ENCODE data around the gene RPS18. TPM values are rescaled to one million over a fixed set of nuclear protein-coding genes. Genes with fewer than 3 reads are reported as not detected.
"Not testable (repeated sequence)": the region's sequence is repeated elsewhere in the genome, so short reads cannot be mapped to it uniquely, and the experiment has no call there.

Gene RPS18
- total and polyA plus RNA-seq, 8 donors = 1,052 to 3,510 (median 2,017) TPM

DNA sequence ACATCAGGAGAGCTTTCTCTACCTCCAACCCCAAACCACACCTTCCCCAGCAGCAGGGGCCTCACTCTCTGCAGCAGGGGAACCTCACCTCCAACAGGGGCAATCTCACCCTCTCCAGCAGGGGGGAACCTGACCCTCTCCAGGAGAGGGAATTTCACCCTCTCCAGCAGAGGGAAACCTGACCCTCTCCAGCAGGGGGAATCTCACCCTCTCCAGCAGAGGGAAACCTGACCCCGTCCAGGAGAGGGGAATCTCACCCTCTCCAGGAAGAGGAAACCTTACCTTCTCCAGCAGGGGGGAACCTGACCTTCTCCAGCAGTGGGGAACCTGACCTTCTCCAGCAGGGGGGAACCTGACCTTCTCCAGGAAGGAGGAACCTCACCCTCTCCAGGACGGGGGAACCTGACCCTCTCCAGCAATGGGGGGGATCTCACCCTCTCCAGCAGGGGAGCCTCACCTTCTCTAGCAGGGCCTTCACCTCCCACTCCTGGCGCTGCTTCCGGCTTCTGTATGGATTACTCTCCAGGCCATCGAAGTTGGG is 8.2 kb downstream of the RPS18 start:
- ATAC-seq (peak in 3 of 4 donors; percentile 25 to 46 (median 33)), DNase-seq (peak in 1 of 6 donors; percentile 24), FAIRE-seq (no peak)
- Histone ChIP-seq H3K27ac (no peak overlapping the region), H3K36me3 (peaks cover 0 to 26% (median 14%) of the 10 kb centered on the region in 3 donors), H3K9me3 (no peaks in the 10 kb centered on the region), H3K4me1 (peaks cover 0 to 6% (median 3%) of the 10 kb centered on the region in 3 donors), H3K4me3 (no peak overlapping the region), H3K27me3 (no peaks in the 10 kb centered on the region)
- intact Hi-C loops (cut with DNase I) = no loop called here
- TF ChIP-seq, protein P1, sequence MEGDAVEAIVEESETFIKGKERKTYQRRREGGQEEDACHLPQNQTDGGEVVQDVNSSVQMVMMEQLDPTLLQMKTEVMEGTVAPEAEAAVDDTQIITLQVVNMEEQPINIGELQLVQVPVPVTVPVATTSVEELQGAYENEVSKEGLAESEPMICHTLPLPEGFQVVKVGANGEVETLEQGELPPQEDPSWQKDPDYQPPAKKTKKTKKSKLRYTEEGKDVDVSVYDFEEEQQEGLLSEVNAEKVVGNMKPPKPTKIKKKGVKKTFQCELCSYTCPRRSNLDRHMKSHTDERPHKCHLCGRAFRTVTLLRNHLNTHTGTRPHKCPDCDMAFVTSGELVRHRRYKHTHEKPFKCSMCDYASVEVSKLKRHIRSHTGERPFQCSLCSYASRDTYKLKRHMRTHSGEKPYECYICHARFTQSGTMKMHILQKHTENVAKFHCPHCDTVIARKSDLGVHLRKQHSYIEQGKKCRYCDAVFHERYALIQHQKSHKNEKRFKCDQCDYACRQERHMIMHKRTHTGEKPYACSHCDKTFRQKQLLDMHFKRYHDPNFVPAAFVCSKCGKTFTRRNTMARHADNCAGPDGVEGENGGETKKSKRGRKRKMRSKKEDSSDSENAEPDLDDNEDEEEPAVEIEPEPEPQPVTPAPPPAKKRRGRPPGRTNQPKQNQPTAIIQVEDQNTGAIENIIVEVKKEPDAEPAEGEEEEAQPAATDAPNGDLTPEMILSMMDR (IDR thresholded peaks at IDR 0.05) = peak in 2 of 4 donors; percentile 14 to 20
- WGBS, 2 donors = 61 to 68% methylated on average over 5 of the region's 5 CpGs

DNA sequence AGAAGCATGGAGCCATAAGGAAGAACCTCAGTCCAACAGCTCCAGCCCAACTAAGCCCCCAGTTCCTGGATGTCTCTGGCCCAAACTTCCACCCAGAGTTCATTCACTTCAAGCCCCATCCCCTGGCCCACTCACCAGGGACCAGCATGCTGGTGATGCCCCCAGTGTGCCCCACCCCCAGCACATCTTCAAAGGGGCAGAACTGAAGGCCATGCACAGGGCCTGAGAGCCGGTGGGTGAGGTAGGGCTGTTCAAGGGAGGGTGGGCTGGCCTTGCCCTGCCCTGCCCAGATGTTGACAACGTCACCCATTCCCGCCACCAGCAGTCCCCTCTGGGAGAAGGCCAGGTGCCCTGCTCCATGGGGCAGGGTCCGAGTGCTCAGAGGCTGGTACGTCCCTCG is 8.7 kb downstream of the RPS18 start:
- Histone ChIP-seq H3K27me3 (no peaks in the 10 kb centered on the region), H3K27ac (no peak overlapping the region), H3K36me3 (peaks cover 0 to 21% (median 9%) of the 10 kb centered on the region in 3 donors), H3K4me1 (peaks cover 0 to 6% (median 0%) of the 10 kb centered on the region in 3 donors), H3K4me3 (no peak overlapping the region), H3K9me3 (no peaks in the 10 kb centered on the region)
- ATAC-seq (no peak), FAIRE-seq (no peak), DNase-seq (peak in 1 of 6 donors; percentile 20)
- TF ChIP-seq, protein P1 (IDR thresholded peaks at IDR 0.05) = no peak
- 77% methylated on average over 6 of the region's 6 CpGs for WGBS, 2 donors
- intact Hi-C loops (cut with DNase I) = no loop called here

DNA sequence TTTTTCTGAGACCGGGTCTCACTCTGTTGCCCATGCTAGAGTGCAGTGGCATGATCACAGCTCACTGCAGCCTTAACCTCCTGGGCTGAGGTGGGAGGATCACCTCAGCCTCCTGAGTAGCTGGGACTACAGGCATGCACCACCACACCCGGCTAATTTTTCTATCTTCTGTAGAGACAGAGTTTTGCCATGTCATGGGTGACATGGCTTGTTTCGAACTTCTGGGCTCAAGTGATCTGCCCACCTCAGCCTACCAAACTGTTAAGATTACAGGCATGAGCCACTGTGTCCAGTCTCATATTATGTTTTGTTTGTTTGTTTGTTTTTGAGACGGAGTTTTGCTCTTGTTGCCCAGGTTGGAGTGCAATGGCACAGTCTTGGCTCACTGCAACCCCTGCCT is 13.3 kb downstream of the RPS18 start:
- H3K4me1 ChIP-seq; intact Hi-C loops (cut with DNase I); H3K9me3 ChIP-seq; H3K27ac ChIP-seq; DNase-seq; ATAC-seq; H3K27me3 ChIP-seq; H3K4me3 ChIP-seq; FAIRE-seq: not testable (repeated sequence)
- WGBS, 2 donors = 78 to 82% methylated on average over 4 of the region's 4 CpGs
- H3K36me3 ChIP-seq = peaks cover 0 to 24% (median 9%) of the 10 kb centered on the region in 3 donors

DNA sequence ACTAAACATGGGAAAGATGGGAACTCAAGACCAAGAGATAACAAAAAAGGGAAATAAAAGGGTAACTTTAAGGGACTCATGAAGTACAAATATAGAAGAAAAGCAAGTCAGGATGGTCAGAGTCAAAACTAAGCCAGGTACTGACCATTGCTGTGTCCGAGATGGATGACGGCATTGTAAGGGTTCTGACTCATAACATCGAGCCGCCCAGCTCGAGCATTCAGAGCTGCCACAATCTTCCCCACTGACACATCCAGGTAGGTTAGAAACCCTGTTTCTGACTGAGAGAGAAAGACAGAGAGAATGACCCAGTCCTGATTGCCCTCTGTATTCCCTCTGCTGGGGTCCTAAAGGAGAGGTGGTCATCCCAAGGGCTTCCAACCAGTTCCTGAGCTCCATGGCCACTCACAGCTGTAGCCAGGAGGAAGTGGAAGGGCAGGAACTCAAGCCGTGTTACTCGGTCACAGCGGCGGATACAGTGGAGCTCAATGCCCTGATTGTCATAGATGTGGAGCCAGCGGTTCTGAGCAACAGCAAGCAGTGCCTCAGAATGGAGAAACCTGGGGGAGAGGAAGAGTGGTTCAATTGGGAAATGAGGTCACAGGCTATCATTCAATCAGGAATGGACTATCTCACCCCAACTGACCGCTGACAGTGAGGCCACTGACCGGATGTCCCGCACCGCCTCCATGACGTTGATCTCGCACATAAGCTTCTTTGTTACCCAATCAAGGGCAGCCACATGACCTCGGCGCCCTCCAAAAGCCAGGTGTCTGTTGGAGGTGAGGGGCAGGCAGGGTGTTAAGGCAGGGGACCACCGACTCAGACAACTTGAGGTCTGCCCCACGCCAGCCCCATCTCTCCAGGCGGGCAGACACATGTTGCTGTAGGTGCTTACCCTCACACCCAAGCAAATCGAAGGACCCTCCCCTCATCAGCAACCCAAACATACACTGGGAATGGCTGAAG is 15.4 kb downstream of the RPS18 start:
- 85 to 92% methylated on average over 22 of the region's 22 CpGs for whole genome bisulfite sequencing, 2 donors
- H3K27ac ChIP-seq = no peak overlapping the region
- H3K36me3 ChIP-seq = peaks cover 0 to 21% (median 16%) of the 10 kb centered on the region in 3 donors
- no peak overlapping the region for H3K4me3 ChIP-seq
- ATAC-seq = no peak
- no peaks in the 10 kb centered on the region for H3K27me3 ChIP-seq
- H3K9me3 ChIP-seq = no peaks in the 10 kb centered on the region
- peaks cover 0 to 12% (median 8%) of the 10 kb centered on the region in 3 donors for H3K4me1 ChIP-seq
- no peak for FAIRE-seq
- TF ChIP-seq, protein P1 (IDR thresholded peaks at IDR 0.05) = no peak
- intact Hi-C loops (cut with DNase I) = no loop called here
- DNase-seq = peak in 1 of 6 donors; percentile 58

DNA sequence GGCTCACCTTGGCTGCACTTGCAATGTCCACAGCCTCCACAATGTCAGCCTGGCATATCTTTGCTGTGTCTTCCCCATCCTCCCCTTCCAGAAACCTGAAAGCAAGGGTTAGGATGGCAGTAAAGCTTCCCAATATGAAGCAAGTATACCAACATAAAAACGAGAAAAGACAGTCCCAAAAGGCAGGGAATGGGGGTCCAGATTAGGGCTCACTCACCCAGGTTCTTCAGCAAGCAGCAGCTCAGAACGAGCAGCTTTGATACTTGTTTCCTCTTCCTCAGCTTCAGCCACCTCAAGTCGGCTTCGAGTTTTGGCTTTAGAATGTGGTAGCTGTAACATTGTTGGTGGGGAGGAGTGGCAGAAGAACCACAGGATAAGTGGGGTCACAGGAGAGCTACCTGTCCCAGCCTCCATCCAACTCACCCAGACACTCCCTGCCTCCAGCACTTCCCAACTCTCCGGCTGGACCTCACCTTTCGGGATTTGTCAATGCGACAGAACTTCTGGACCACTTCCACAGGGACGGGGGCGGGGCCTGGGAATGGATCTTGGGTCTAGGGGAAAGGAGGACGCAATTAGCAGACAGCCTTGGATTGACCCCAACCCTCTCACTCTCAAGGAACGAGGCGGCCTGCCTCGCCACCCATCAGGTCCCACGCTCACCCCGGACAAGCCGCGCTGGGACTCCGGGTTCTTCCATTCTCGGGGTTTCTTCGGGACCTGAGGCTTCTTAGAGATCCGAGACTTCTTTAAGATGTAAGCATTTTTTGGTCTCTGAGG is 16.5 kb downstream of the RPS18 start:
- Histone ChIP-seq H3K4me3 (peak overlapping the region; percentile 52 to 66 (median 62)), H3K4me1 (peaks cover 0 to 12% (median 8%) of the 10 kb centered on the region in 3 donors), H3K9me3 (no peaks in the 10 kb centered on the region), H3K27ac (no peak overlapping the region), H3K36me3 (peaks cover 0 to 25% (median 17%) of the 10 kb centered on the region in 3 donors), H3K27me3 (no peaks in the 10 kb centered on the region)
- ATAC-seq = no peak
- 8 to 11% methylated on average over 20 to 21 of the region's 21 CpGs for WGBS, 2 donors
- peak in 1 of 6 donors; percentile 48 for DNase-seq
- intact Hi-C loops (cut with DNase I) = no loop called here
- TF ChIP-seq, protein P1 (IDR thresholded peaks at IDR 0.05) = no peak
- FAIRE-seq = no peak
